GM19239 (cell line): ENCODE data around the gene DMKN.

Experiments used
- DNase-seq: peaks from one replicate; pipeline ENCODE4 v3.0.0; 2011; ENCODE audit warnings: low spot score; ENCODE audit not compliant: insufficient read length
- FAIRE-seq: peaks from 2 replicates; lab custom pipeline; 2011; peaks lifted over from hg19 to GRCh38; lab: Jason Lieb, UNC

DMKN gene

GRCh38 chr19:35529241-35530218 is 16.1 kb upstream of the DMKN start:
- FAIRE-seq, result no peak
- no peak for DNase-seq

DNA sequence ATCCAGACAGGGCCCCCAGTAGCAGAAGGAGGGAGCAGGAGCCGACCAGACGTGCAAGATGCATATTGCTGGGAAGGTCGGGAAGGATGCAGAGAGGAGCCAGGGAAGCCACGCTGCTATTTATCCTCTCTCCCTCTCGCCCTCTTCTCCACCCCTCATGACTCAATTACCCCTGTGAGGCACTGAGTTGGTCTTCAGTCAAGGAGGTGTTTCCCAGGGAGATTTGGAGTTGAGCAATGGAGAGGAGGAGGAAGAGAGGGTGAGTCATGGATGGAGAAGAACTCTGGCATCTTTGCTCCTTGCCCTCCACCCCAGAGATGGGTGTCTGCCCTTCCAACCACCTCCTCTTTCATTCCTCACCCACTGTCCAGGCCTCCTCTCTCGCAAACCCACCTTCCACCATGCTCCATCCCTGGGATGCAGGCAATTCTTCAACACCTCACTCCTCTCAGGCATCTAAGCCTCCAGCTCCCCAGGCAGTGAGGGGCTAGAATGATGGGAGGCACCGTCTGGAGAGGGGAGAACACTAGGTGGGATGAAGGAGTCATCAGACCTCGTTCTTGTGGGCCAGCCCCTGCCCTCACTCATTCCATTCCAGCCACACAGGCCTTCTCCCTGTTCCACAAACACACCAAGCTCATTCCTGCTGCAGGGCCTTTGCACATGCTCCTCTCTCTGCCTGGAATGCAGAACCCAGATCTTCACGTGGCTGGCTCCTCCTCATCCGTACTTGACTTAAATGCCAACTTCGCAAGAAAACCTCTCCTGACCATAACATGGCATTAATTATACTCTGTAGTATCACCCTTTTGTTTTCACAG is 15.0 kb upstream of the DMKN start, which contains the start of gene SBSN:
SBSN (minus strand) TSS at position 94 of the 821 bp plus-strand sequence; CDS start at position 64, 30 bp downstream.
- DNase-seq, result no peak
- no peak for FAIRE-seq

DNA sequence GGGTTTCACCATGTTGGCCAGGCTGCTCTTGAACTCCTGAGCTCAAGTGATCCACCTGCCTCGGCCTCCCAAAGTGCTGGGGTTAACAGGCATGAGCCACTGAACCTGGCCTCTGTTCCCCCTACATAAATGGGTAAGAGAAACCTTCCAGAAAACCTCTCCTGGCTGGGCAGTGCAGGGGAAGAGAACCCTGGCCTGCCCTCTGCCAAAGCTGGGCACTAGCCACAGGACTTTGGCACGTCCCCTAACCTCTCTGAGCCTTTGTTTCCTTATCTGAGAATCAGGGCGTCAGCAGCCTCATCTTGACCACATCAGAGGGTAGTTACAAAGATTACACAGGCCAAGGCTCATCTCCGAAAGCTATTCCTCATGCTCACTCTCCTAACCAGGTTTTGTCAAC is 12.4 kb upstream of the DMKN start:
- no peak for FAIRE-seq
- no peak for DNase-seq

GRCh38 chr19:35524181-35524837 is 10.9 kb upstream of the DMKN start:
- DNase-seq (no peak), FAIRE-seq (no peak)

DNA sequence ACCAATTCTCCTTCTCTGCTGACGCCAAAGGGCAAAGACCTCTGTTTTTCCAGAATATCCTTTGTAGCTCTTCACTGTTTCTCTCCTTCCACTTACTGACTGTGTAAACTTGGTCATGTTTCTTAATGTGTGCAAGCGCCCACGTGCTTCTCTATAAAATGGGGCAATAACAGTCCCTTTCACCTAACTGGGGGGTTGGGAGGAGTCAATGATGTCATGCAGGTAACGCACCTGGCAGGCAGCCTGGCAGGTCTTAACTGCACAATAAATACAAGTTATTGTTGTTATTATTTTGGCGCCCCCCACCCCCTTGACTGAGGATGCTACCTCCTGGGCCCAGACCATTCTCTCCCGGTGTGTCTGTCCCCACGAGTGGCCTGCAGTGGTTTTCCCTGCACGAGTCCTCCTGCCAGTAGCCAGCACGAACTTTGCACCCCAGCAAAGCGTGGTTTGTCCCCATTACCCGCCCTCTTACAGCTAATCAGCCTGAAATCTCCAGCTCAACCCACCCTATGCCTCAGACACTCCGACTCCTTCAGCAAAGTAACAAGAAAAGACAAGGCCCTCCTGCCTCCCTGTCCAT is 9.4 kb upstream of the DMKN start:
- DNase-seq, result no peak
- FAIRE-seq, result no peak

- DNase-seq, result no peak
- no peak for FAIRE-seq
Measured at GRCh38 chr19:35521124-35521743, 7.8 kb upstream of the DMKN start.

GRCh38 chr19:35519291-35519690 is 5.8 kb upstream of the DMKN start:
- DNase-seq (no peak), FAIRE-seq (no peak)

DNA sequence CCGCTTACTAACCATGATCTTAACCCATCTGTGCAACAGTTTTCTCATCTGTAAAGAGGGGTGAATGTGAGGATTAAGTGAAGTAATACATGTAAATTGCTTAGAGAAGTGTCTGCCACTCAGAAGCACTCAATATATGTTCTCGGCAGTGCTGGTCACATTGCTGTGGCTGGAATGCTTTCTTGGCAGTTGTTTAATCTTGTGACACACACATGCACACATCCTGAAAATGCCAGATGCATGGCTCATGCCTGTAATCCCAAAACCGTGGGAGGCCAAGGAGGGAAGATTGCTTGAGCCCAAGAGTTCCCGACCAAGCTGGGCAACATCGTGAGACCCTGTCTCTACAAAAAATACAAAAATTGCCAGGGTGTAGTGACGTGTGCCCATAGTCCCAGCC is 4.9 kb upstream of the DMKN start:
- DNase-seq (no peak), FAIRE-seq (no peak)

- FAIRE-seq, result no peak
- no peak for DNase-seq
Measured at GRCh38 chr19:35517342-35517741, 3.9 kb upstream of the DMKN start.

DNA sequence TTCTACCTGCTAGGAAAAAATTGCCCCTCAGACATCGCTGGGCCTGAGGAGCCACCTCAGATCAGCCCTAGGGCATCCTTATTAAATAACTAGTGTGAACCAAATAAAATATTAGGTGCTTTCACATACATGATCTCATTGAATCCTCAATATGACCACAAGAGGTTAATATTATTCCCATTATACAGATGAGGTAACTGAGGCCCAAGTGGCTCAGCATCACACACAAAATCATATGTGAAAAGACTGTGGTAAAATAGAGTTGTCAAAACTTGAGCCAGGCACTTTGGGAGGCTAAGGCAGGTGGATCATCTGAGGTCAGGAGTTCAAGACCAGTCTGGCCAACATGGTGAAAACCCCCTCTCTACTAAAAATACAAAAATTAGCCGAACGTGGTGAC is 2.9 kb upstream of the DMKN start:
- FAIRE-seq, result no peak
- no peak for DNase-seq

DNA sequence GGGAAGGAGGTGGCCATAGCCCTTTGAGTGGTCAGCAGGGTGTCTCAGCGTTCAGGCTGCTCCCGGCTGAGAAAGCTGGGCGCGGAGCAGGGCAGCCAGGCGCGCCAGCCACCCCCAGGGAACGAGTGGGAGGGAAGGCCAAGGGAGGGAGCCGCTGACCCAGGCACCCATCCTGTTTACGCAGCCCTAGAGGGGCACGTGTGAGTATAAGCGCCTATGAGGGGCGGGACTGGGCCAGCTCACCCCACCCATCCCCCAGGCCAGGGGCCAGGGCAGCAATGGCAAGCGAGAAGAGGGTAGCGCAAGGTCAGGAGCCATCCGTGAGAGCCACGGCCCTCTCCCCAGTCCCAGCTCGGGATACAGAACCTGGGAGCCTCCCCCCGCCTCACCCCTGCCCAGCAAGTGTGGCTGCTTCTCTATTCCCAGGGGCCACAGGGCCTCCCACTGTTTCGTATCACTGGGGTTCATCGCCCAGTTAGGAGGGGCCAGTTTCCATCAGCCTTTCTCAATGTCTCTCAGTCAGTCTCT is 897 bp upstream of the DMKN start:
- FAIRE-seq (no peak), DNase-seq (no peak)

DNA sequence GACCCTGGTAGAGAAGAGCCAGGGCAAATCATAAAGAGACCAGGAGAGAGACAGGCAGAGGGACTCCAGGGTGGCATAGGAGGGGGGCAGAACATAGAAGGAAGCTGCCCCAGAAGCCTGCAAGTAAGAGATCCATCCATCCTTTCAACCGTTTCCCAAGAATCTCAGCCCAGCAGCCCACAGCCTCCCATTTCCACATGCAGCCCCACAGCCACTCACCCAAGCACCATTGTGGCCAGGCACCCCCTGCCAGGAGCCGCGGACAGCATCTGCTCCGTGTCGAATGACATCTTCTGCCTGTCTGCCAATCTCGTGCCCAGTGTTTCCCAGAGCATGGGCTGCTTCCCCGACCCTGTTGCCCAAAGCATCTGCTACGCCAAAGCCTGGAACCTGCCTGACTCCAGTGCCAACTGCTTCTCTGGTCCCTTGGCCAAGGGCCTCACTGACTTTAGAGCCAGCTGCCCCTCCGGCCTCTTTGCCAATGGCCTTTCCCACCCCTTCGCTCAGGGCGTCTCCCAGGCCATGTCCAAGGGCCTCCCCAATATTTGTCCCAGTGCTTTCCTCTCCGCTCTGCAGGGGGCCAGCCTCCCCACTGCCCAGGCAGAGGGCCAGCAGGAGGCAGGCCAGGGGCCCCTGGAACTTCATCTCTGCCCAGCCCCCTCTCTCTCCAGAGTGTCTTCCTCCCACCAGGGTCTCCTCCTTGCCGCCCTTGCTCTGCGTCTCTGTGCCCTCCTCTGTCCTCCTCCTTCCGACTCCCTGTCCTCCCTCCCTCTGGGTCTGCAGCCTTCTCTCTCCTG is 420 bp downstream of the DMKN start:
- FAIRE-seq (no peak), DNase-seq (no peak)

DNA sequence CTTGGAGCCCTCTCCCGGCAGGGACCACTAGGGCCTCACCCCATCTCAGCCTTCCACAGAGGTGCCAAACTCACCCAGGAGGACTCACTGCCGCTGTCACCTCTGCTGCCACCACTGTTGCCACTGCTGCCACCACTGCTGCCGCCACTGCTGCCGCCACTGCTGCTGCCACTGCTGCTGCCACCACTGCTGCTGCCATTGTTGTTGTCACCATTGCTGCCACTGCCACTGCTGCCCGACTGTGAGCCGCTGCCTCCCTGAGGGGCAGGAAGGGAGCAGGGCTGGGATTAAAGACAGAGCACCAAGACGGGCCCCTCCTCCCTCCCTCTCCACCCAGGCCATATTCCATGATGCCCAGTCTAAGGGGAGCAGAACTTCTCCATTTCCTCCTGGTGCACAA is 2.1 kb downstream of the DMKN start:
- FAIRE-seq, result no peak
- no peak for DNase-seq

DNA sequence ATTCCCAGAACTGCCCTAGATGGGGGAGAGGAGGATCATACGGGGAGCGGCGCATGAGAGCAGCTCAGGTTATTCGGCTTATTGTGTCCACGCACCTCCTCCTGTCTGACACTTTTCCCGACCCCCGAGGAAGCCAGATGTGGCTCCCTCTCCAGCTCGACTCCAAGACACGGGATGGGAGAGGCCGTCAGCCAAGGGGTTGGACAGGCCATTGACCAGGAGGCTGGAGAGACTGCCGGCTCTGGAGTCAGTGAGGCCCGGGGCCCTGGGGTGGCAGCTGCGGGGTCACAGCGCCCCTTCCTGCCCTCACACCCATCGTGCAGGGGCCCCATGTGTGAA is 2.9 kb downstream of the DMKN start:
- peak; percentile 83 for FAIRE-seq
- no peak for DNase-seq

GRCh38 chr19:35509861-35510625 is 3.4 kb downstream of the DMKN start:
- DNase-seq, result peak; percentile 92
- FAIRE-seq, result peak; percentile 59

DNA sequence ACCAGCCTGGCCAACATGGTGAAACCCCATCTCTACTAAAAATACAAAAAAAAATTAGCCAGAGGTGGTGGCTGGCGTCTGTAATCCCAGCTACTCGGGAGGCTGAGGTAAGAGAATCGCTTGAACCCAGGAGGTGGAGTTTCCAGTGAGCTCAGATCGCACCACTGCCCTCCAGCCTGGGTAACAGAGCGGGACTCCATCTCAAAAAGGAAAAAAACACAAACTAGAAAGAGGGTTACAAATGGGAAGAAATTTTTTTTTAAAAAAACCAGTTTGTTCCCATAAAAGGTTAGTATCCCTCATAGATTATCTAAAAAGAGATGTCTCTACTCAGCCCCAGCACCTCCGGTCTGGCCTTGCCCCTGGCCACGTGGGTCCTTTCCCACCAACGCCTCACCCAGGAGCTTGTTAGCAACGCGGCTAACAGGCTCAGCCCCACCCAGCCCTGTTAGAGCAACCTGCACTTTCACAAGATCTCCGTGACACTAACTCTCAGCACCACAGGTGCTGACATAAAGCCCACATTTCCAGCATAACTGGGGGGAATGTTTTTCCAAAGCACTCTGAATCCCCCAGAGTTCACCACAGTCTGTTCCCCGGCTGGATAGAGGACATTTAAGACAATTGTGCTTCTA is 4.3 kb downstream of the DMKN start:
- no peak for FAIRE-seq
- peak; percentile 37 for DNase-seq

- DNase-seq, result no peak
Measured at GRCh38 chr19:35508129-35508528, 5.3 kb downstream of the DMKN start.

GRCh38 chr19:35507561-35507960 is 5.9 kb downstream of the DMKN start:
- no peak for DNase-seq
- FAIRE-seq, result no peak

More at GRCh38 chr19:35508129-35508528, 5.3 kb downstream of the DMKN start:
- FAIRE-seq, result no peak
